GM19397 (cell line): Measurements from ENCODE around the gene CDH23.

Source experiments
- ATAC-seq: cut with Tn5 transposase; IDR thresholded peaks from one replicate; pipeline ENCODE4 v1.9.1; 2021; ENCODE audit warnings: mild to moderate bottlenecking, moderate library complexity; ENCODE audit not compliant: unreplicated experiment

The CDH23 gene

DNA sequence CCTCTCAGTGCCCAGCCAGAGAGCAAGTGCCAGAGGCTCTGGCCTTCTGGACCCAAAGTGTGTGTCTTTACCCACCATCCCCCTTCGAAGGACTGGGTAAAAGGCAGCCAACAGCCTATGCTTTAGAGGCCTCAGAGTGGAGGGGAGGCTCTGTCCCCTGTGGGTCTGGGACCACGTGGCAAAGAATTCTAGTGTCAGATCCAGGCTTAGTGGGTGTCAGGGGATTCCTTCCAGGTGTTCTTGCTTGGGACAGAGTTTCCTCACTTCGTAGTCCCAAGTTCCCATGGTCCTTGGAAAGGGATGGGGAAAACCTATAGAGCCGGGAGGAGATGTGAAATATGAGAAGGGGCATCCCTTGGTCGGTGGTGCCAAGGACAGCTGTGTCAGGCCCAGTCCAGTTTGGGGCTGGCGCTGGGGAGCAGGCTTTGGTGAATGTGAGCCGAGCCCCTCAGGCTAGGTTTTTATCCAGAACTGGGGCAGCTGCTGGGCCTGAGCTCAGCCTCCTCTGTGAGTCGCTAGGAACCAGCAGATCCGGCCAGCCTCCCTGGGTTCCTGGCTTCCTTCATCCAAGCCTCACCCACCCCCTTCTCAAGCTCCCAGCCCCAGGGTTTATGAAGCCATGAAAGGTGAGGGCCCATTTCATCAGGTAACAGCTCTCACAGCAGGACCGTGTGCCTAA is 251.7 kb downstream of the CDH23 start:
- ATAC-seq, result no peak

DNA sequence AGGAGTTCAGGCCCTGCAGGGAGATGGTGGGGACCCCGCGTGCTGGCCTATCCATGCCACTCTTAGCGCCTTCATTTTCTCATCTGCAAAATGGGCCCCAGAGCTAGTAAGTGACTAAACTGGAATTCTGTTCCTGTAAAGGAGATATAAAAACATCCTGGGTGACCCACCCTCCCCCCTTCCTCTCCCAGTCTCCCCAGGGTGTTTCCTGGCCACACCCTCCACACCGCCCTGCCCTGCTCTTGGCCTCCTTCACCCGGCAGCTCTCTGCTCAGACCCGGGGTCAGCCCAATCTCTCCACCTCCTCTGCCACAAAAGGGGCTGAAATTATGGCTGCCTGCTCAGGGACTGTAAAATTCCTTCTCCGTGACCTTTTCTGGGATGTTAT is 252.2 kb downstream of the CDH23 start:
- ATAC-seq, result no peak

DNA sequence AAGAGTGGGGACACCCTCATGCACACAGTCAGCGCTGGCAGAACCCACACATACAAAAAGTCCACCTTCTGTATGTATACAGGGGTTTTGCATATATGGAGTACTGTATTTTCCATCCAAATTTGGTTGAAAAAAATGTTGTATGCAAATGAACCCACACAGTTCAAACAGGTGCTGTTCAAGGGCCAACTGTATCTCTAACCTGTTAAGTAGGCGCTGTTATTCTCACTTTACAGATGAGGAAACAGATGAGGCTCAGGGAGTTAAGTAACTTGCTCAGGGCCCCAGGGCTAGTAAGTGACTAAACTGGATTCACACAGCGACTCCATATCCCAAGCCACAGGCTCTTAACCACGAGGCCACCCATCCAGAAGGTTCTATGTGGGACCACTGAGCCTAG is 252.9 kb downstream of the CDH23 start:
- no peak for ATAC-seq

DNA sequence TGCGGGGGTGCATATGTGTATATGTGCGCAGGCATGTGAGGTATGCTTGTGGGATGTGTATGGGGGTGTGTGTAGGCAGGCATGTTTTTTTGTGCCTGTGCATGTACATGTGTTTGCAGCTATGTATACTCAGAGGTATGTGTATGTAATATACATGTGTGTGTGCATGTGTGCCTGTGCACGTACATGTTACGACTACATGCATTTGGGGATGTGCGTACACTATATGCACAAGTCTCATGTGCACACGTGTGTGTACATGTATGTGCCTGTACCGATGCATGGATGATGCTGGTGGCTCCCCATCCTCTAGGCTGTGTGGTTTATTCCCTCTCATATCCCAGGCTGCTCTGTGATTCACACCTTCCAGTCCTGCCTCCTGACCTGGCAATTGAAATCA is 253.7 kb downstream of the CDH23 start:
- no peak for ATAC-seq

DNA sequence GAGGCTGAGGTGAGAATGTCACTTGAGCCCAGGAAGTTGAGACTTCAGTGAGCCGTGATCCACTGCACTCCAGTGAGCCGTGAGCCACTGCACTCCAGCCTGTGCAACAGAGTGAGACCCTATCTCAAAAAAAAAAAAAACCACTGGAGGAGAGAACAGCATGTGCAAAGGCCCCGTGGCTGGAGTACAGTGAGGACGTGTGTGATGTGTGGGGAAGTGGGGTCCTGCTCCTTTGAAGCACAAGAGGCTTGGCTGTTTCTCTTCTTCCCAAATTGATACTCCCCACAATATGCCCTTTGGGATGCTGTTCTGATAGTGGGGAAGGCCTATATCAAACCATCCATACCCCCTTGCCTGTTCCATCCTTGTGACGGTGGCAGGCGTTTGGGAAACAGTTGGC is 254.7 kb downstream of the CDH23 start:
- ATAC-seq, result no peak

DNA sequence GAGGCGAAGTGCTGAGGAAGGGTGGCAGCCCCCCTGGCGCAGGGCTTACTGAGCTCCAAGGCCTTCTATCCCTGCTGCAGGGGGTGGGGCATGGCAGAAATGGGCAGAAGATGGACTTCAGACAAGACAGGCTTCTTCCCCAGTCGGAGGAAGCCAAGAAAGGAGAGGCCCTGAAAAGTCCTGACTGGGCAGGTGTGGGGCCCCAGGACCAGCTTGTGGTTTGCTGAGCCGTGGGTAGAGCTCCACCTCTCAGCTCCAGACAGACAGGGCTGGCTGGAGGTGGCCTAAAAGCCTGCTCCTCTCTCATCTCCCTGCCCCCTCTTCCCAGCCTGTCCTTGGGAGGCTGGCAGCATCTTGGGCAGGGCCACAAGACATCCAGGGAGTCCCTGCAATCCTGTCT is 255.2 kb downstream of the CDH23 start:
- ATAC-seq, result no peak

DNA sequence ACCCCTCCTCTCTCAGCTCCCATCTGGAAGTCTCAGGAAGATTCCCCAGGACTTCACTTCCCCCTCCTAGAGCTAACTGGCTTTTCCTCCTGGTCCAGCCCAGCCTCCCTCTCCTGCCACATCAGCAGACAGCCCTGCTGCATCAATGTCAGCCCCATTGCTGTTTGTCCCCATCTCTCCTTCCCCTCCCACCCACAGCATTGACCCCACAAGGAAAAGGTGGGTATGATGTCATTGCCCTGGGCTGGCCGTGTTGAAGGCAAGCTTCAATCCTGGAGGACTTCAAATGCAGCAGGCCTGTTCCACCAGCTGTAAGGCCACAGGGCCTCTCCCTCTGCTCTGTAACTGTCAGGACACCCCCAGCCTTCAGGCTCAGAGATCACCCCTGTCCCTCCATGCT is 256.3 kb downstream of the CDH23 start:
- no peak for ATAC-seq

DNA sequence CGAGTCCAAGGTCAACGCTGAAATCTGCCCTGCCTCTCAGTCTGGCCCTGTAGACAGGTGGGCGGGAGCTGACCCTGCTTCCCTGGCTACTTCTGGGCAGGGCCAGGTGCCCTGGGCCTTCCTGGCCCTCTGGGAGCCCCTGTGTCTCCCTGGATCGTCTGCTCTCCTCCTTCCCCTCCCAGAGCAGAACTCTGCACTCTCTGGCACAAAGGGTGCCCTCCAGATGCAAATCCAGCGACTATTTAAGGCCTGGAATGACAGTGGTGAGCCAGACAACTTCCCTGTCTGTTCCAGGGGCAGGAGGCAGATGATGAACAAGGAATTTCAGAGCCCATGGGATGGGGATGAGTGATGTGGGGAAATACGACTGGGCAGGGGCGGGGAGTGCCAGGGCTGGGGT is 259.5 kb downstream of the CDH23 start:
- no peak for ATAC-seq

DNA sequence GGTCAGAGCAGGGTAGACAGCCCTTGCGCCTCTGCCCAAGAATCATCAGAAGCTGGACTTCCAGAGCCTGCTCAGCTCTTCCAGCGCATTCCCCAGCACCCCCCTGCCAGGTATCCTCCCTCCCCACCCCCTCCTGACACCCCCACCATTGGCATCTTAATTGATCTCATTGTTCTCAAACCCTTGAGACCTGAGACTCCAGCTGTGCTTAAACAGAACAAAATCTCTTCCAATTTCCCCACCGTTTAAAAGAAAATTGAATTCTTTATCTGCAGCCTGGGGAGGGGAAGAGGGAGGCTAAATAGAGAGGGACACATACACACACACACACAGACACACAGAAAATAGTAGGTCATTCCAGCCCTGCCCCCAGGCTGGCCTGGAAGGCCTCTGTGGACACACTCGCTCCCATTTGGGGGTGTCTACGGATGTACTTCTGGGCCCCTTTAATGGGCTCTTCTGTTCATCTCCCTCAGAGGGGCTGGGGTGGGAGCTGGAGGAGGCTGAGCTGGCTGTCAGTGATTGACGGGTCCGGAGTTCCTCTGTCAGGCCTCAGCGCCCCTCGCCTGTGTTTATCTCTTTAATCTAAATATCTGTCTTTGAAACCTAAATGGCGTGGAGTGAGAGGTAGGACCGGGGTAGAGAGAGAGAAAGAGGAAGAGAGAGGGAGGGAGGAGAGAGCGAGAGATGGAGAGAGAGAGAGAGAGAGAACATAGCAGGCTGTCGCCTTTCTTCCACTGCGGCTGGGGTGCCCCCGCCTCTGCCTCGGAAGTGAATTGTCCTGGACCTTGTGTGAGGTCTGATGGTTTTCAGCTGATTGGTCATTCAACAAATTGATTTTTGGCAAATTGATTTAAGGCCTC is 261.1 kb downstream of the CDH23 start:
- ATAC-seq, result no peak

DNA sequence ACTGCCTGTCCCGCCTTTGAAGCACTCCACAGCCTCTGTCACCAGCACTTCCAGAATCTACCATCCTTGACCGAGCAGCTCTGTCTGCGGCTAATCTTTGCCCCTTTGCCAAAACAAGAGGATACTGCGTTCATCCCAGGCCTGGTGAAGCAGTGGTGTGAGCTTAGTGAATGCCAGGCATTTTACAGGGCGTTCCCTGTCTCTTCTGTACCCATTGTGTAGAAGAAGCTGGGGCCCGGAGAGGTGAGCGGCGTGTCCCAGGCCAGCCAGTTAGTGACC is 261.7 kb downstream of the CDH23 start:
- no peak for ATAC-seq

DNA sequence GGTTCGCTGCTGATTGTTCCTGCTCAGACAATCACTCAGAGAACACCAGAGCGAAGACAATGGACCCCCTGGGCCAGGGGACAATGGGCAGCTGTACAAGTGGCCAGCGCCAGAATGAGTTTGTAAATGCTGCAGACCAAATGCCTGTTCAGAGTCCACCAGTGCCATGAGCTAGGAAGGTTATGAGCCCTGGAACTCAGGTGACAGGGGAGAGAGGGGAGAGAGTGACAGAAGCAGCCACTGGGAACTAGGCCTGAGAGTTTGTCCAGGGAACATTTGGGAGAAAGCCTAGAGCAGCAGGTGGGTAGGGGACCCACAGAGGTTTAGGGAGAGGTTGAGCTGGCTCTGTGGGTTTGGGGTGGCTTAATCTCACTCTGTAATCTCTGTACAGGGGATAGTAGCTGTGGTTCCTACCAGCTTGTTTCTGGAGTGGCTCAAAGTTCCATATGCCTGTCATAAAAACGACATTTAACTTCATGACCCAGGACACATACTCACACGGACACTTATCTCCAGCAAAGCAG is 262.5 kb downstream of the CDH23 start:
- no peak for ATAC-seq

DNA sequence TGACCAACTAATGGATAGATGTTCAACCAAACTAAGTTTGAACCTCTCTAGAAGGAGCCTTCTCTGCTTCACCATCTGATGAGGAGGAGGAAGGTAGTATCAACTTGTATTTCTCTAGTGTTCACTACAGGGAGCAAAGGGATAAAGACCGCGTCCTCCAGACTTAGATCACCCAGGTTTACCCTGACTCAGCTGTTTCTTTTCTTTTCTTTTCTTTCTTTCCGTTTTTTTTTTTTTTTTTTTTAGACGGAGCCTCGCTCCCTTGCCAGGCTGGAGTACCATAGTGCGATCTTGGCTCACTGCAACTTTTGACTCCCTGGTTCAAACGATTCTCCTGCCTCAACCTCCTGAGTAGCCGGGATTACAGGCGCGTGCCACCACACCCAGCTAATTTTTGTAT is 263.0 kb downstream of the CDH23 start:
- no peak for ATAC-seq

DNA sequence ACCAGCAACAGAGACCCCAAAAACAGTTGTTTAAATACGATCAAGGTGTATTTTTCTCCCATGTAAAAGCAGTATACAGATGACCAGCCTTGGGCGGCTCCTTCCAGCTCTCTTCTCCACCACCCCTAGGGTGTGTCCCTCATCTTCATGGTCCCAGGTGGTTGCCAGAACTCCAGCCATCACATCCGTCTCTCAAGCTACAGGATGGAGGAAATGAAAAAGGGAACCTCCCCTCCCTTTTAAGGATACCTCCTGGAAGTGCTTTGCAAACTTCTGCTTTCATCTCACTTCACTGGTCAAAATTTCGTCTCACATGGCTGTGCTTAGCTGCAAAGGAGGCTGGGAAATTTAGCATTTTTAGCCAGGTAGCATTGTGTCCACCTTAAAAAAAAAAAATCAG is 263.6 kb downstream of the CDH23 start:
- no peak for ATAC-seq

DNA sequence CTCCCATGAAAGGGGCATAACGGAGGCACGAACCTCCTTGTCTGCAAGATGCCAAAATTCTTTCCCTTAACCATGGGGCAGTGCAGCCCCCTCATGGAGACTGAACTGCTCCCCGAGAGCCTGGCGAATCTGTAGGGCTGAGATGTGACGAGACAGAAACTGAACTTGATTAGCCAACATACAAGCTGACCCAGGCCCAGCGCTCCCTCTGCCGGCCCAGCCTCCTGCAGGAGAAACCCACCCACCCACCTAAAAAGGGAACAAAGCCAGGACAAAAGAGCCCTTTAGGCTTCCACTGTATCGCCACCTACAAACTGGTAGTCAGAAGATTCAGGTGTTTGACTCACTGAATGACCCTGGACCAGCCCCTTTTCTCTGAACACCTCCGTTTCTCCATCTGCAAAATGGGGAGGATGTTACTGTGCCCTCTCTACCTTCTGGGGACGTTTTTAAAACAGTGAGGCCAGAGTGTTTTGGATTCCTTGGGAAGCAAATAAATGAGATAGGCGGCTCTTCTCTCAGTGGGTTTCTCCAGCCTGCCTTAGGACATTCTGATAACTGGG is 264.4 kb downstream of the CDH23 start:
- no peak for ATAC-seq

DNA sequence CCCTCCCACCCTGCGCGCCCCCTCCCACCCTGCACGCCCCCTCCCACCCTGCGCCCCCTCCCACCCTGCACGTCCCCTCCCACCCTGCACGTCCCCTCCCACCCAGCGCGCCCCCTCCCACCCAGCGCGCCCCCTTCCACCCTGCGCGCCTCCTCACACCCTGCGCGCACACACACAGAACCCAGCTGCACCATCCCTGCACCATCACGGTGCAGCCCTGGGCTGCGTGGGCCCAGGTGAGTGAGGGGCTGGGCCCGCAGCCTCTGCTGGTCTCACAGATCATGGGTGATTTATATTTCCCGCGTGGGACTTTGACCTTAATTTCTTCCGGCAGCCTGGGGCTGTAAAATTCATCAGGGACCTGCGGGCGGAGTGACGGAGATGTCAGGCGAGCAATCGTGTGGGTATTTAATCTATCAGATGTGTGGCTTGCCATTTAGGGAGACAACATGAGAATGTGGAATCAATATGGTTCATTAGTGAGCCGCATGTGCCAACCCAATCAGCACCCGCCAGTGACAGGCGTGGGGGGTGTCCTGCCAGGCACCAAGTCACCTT is 265.1 kb downstream of the CDH23 start:
- ATAC-seq, result no peak

DNA sequence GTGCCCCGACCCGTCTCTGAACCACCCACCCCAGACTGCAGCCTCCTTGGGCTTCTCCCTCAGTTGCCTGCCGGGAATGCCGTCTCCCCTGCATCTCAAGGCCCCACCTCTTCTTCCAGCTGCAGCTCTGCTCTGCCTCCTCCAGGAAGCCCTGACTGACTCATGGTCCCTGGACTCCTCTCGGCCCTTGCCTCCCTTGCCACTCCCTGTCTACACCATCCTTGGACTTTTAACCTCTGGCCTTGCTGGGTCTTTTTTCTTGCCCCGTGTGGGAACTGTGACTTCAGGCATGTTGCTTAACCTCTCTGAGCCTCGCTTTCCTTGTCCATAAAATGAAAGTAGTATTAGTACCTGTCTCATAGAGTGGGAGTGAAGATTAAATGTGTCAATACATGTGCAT is 266.6 kb downstream of the CDH23 start:
- ATAC-seq, result no peak

DNA sequence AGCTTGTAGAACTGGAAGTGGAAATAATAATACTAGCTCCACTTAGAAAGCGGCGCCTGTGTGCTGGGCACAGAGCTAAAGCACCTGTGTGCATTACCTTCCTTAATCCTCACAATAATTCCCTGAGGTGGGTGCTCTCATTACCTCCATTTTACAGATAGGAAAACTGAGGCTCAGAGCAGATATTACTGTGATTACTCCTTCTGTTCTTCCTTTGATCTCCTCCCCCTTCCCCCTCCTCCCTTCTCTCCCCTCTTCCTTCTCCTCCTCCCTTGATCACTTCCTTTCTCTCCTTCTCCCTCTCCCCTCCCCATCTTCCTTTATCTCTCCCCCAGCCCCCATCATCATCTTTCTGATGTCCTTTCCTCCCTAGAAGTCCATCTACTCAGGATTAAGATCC is 267.9 kb downstream of the CDH23 start:
- ATAC-seq, result no peak

DNA sequence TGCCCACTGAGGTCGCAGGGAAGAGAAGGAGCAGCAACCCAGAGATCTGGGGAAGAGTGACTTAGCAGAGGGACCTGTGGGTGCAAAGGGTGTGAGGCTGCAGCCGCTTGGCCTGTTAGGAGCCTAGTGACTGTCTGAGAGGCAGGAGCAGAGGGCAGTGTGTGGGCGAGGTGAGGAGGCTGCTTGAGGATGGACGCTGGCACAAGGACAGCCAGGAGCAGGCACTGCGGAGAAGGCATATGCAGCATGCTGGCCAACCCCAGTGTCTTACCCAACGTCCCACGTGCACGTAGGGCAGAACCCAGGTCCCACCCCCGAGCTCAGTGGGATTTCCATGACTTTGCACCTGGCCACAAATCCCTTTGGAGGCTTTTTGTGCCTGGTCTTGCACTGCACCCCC is 268.7 kb downstream of the CDH23 start:
- ATAC-seq, result no peak

DNA sequence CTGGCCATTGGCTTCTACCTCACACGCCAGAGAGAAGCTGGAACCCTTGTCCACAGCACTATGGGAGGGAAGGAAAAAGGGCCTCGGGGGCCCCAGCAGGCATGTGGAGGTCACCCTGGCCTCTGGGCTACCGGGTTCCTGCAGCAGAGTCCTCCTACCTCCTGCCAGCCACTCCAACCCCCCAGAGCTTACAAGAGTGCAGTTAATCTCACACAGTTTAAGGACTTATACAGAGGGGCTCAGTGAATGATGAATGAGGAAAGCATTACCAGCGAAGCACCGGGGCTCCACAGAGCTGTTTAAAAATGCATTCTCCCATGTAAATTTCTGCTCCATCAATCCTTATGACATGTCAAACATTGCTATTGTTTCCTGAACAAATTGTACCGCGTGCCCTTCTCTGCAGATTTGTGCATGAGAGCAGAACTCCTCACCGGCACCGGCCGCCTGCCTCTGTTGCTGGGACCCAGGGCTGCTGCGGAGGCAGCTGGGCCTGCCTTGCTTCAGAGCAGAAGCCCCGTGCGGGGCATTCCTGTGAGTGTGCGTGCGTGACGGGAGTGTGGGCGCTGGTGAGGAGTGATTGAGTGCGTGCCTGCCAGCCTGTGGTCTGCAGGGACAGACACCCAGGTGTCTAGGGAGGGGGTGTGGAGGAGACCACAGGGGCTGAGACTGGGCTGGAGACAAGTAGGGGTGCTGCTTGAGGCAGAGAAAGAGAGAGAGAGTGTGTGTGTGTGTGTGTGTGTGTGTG is 270.1 kb downstream of the CDH23 start:
- ATAC-seq, result no peak

DNA sequence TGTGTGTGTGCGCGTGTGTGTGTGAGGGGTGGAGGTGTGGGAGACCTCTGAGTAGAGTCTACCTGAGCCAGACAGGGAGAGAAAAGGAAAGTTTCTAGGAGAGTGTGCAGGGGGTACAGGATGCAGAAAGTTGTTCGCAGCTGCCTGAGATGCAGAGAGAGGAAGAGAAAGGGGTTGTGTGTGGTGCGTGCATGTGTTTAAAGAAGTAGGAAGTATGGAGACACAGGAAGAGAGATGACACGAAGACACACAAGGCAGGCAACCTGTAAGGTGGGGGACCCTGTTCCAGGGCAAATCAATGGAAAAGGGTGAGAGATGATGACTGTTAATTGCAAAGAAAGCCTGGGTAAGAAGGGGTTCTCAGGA is 270.6 kb downstream of the CDH23 start:
- no peak for ATAC-seq
